Lower leg skin (tissue), 3 donors: ENCODE results near the gene LGR6.

Experiments
- CTCF ChIP-seq, 3 donors: fragments of 450-650 bp; IDR thresholded peaks; one replicate each; pipeline ENCODE4 v1.5.1; 2016; ENCODE audit warnings: antibody characterized with exemption in 3 of 3, mild to moderate bottlenecking in 3 of 3, moderate library complexity in 2 of 3
- POLR2A ChIP-seq, 2 donors: fragments of 450-650 bp; IDR thresholded peaks; one replicate each; pipeline ENCODE4 v1.6.1; 2016 to 2017; ENCODE audit warnings: antibody characterized with exemption in 2 of 2, mild to moderate bottlenecking in 1 of 2, moderate library complexity in 1 of 2

GRCh38 chr1:202288177-202288576, 94.6 kb downstream of the LGR6 start:
- TF ChIP-seq CTCF (IDR thresholded peaks at IDR 0.05) = no peak
- no peak for TF ChIP-seq POLR2A (IDR thresholded peaks at IDR 0.05)
